ENCODE results near the gene BAIAP3.

Gene BAIAP3

GRCh38 chr16:1371054-1371978 is 37.9 kb downstream of the BAIAP3 start:
- TF ChIP-seq CTCF (IDR thresholded peaks at IDR 0.05; ENCODE audit: insufficient read depth, low read length, missing control alignments), result no peak
- CTCF ChIA-PET, result interaction anchor here (1.0 to 1.1 kb wide), 2 partner anchors 8 to 13 kb away, joined by 3 to 4 read pairs; no protein-coding TSS in a partner anchor
- DNase-seq (ENCODE audit: low read depth, low spot score), result no peak
- POLR2A ChIA-PET, result no interaction called here
- H3K4me3 ChIP-seq (ENCODE audit: low read depth, low read length), result no peak overlapping the region

- ChIA-PET POLR2A (no interaction called here), CTCF (interaction anchor here (1.0 kb wide), 1 partner anchor 9 kb away, joined by 4 read pairs; no protein-coding TSS in a partner anchor)
- no peak for DNase-seq (ENCODE audit: low read depth, low spot score)
- TF ChIP-seq CTCF (IDR thresholded peaks at IDR 0.05; ENCODE audit: insufficient read depth, low read length, missing control alignments), result no peak
- H3K4me3 ChIP-seq (ENCODE audit: low read depth, low read length), result no peak overlapping the region
These were observed 39.0 kb downstream of the BAIAP3 start for GRCh38 chr16:1372292-1372950.

- no peak for TF ChIP-seq CTCF (IDR thresholded peaks at IDR 0.05; ENCODE audit: insufficient read depth, low read length, missing control alignments)
- DNase-seq (ENCODE audit: low read depth, low spot score), result no peak
- POLR2A ChIA-PET, result no interaction called here
- CTCF ChIA-PET, result interaction anchor here (0.9 to 1.8 kb wide), 3 partner anchors 8 to 11 kb away, joined by 3 to 10 read pairs (median 4); no protein-coding TSS in a partner anchor
- no peak overlapping the region for H3K4me3 ChIP-seq (ENCODE audit: low read depth, low read length)
These were observed 41.2 kb downstream of the BAIAP3 start for GRCh38 chr16:1374418-1375297.

GRCh38 chr16:1375298-1375640 is 41.8 kb downstream of the BAIAP3 start:
- H3K4me3 ChIP-seq (ENCODE audit: low read depth, low read length), result no peak overlapping the region
- TF ChIP-seq CTCF (IDR thresholded peaks at IDR 0.05; ENCODE audit: insufficient read depth, low read length, missing control alignments), result no peak
- ChIA-PET CTCF (interaction anchor here (0.9 to 1.8 kb wide), 2 partner anchors 10 to 12 kb away, joined by 4 to 10 read pairs; no protein-coding TSS in a partner anchor), POLR2A (no interaction called here)
- no peak for DNase-seq (ENCODE audit: low read depth, low spot score)

GRCh38 chr16:1375741-1376410 is 42.4 kb downstream of the BAIAP3 start:
- CTCF ChIA-PET, result interaction anchor here (1.8 kb wide), 1 partner anchor 13 kb away, joined by 10 read pairs; no protein-coding TSS in a partner anchor
- DNase-seq (ENCODE audit: low read depth, low spot score), result no peak
- no peak for TF ChIP-seq CTCF (IDR thresholded peaks at IDR 0.05; ENCODE audit: insufficient read depth, low read length, missing control alignments)
- POLR2A ChIA-PET, result no interaction called here
- H3K4me3 ChIP-seq (ENCODE audit: low read depth, low read length), result no peak overlapping the region
